GM19099 (cell line): Measurements from ENCODE around the gene SEPHS2.

Experiments
- POLR2A ChIP-seq: IDR thresholded peaks from 3 replicates; pipeline ENCODE4 v1.6.1; 2011; ENCODE audit warnings: low read depth; ENCODE audit not compliant: insufficient read length; ENCODE audit errors: extremely low read depth

SEPHS2 gene

DNA sequence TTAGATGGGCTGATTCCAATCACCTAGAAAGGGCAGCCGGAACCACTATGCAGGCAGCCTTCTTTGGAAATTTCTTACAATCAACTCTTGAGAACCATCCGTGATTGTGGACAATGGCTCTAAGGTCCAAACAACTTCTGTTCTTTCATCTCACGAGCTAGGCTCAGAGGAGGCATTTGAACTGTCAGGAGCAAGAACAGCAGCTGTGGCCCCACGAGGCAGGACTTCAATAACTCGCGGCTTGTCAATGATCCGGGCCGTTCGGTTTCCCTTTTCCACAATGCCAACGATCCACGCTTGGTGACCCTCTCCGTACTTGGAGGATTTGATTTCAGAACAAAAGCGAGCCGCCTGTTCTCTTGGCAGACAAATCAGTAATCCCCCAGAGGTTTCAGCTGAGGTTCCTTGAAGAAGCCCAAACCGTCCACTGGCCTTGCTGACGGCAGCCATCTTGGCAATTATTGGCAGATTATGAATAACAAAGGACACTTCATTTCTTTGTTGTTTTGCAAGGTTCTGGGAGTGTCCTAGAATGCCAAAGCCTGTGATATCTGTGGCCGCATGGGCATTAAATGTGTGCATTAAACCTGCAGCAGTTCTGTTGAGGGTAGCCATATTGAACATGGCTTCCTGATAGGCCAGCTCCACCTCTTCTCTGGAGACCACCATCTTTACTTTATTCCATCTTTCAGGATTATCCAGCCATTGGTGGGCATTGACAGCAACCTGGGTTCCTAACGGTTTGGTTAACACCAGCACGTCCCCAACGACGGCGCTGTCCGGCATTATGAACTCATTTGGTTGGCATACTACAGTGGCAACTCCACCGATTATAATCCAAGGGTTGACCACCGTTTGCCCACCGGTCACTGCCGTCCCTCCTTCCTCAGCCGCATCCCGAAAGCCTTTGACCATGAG is 1.2 kb downstream of the SEPHS2 start:
- no peak for TF ChIP-seq POLR2A

DNA sequence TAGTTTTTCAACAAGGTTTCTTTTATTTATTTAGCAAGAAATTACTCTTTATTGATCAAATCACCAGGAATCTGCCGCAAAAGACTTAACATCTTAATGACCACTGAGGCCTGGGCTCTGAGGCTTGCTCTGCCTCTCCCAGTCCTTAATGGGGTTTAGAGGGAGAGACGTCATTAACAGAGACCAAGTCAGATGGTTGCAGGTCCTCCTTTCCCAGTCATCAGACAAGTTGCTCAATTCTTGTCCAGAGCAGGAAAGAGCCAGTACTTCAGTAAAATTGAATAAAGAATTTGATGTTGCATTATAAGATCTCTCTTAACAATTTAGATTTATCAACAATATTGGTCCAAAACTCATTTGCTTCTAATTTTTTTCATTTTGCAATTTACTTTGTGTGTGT is 2.0 kb downstream of the SEPHS2 start:
- TF ChIP-seq POLR2A, result no peak

DNA sequence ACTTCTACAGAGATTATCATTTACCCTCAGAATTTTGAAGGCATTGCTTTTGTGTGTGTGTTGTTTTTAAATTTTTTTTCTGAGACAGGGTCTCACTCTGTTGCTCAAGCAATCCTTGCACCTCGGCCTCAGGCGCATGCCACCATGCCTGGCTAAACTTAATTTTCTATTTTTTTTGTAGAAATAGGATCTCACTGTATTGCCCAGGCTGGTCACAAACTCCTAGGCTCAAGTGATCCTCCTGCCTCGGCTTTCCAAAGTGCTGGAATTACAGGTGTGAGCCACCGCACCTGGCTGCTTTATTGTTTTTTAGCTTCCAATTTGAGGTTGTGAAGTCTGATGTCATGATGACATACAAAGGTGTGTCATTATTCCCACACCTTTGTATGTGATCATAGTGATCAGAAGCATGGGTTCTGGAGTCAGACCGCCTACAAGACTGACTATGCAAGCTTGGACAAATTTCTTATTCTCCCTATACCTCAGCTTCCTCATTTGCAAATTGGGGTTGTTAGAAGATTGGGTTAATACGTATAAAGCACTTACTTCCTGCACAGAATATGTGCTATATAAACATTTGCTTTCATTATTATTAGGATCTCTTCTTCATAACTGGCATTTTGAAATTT is 5.8 kb downstream of the SEPHS2 start:
- TF ChIP-seq POLR2A, result no peak

DNA sequence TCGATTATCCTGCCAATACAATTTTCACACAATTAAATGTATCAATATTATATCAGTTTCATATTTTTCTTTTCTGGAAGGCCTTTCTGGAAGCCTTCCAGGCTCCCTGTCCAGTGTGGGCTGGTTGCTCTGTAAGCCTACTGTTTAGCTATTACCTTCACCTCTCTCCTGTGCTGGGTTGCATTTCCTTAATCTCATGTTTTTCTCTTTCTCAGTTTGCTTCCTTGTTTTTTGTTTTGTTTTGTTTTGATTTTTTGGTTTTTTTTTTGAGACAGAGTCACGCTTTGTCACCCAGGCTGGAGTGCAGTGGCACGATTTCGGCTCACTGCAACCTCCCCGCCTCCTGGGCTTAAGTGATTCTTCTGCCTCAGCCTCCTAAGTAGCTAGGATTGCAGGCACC is 6.8 kb downstream of the SEPHS2 start:
- no peak for TF ChIP-seq POLR2A

DNA sequence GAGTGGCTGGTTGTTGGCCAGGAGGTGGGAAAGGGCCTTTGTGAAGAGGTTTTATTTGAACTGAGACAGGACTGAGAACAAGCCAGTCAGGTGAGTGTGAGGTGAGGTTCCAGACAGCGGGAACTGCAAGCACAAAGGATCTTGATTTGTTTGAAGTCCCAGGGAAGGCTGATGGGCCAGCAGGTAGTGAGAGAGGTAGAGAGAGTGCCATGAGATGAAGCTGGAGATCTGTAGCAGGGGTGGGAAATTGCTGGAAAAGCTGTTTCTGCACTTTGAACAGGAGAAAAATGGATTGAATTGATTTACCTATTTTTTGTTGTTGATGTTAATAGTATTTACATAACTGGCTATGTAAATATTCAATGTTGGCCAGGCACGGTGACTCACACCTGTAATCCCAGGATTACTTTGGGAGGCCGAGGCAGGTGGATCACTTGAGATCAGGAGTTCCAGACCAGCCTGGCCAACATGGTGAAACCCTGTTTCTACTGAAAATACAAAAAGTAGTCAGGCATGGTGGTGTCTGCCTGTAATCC is 8.1 kb downstream of the SEPHS2 start:
- TF ChIP-seq POLR2A, result no peak

DNA sequence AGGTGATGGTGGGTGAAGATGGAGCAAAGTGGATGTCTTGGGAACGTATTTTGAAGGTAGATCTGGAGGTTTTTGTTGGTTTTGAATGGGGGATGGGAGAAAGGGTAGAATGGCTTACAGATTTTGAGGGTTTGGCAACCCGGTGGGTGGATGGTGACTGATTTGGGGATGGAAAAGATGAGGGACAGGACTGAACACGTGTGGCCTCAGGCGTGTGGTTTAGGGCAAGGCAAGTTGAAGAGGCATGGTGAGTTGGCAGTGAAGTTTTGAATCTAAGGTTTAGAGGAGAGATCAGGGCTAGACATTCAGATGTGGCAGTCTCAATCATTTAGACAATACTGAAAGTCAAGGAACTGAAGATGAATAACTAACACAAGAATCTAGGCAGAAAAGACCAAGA is 10.8 kb downstream of the SEPHS2 start:
- no peak for TF ChIP-seq POLR2A

DNA sequence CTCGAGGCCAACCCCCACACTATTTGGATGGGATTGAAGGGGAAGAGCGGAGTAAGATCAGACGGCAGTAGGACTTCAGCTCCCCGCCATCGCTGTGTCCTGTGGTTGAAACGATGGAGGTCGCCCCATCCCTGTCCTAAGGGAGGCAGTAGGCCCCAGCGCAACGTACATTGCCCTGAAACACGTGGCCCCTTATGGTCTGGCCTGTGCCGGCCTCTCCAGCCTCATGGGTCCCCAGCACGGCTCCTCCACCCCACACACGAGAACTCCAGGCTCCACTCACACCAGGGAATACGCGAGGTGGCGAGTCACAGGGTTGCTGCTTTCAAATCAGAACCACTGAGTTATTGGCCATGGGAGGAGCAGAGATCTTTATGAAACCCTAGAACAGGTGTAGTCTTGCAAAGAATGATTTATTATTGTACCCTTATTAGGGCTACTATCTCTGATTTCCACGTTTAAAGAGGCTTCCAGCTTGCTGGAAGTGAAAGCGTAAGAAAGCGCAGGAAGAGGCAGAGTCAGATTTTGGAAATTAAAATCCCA is 15.2 kb downstream of the SEPHS2 start:
- TF ChIP-seq POLR2A, result no peak

DNA sequence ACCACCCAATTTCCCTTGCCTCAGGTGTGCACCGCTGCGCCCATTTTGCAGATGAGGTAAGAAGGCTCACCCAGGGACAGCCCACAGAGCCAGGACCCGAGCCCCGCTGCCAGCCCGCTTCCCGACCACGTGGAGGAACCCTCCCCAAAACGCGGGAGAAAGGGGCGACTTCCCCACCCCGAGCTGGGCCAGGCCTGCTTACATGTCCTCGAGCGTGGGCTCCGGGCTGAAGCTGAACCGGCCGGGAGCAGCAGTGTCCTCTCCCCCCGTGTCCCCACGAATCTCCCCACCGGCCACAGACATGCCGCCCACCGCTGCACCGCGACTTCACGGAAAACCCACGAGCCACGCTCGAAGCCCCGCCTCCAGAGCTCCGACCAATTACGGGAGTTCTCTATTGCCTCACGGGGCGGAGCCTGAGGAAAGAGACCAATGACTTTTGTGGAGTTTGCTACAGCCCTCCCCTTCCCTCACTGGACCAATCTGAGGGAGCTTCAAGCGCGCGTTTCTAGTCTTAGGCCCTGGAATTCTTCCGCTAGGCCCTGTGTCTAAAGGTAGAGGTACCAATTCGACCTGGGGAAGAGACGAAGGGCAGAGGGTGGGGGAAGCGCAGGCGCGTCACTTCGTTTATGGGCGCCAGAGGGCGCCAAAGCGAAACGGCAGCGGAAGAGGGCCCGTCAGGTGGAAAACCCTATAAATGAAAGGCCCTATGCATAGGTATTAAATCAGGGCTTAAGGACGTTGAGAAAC is 15.8 kb downstream of the SEPHS2 start, which contains the start of gene DCTPP1:
Gene DCTPP1 (minus strand): TSS at position 353 of the 750 bp plus-strand sequence. CDS start 50 bp downstream, at position 303.
- TF ChIP-seq POLR2A, result peak; percentile 65

DNA sequence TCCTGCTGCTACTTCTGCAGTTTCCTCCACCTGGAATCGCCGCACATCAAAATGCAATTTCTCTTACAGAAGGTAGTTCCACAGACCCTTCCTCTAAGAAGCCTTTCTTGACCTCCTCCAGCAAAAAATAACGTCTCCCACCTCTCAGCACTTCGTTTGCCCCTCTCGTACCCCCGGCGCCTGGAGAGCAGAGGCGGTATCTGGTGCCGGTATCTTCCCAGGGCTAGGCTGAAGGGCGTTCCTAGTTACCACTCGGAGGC is 16.3 kb downstream of the SEPHS2 start:
- TF ChIP-seq POLR2A, result no peak

DNA sequence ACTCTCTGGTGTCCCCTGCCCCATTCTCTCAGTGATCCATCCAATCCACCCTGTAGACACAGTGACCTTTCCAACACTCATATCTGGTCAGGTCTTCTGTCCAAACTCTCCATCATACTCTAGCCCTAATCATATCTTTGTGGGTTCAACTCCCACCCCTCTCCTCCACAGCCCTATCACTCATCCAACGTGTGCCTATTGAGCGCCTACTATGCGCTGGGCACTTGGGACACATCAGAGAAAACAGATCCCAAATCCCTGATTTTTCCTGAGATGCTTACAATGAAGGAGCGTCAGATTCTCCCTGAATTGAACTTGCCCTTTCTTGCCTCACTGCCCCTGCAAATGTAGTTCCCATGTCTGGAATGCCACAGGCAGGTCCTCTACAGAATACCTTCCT is 17.6 kb downstream of the SEPHS2 start:
- TF ChIP-seq POLR2A, result no peak

DNA sequence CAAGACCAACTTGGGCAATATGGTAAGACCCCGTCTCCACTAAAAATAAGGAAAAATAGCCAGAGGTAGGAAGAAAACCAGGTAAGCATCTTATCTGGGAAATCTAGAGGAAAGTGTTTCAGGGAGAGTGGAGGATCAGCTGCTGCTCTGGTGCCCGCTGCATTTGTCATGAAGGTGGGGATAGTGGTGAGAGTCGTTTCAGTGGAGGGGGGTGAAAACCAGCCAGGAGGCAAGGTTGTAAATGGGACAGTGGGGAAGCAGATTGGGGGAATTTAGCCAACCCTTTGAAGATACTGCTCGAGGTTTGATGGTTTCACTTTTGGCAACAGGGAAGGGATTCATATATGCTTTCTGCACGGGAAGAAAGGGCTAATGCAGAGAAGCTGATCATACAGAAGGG is 24.7 kb downstream of the SEPHS2 start:
- no peak for TF ChIP-seq POLR2A

DNA sequence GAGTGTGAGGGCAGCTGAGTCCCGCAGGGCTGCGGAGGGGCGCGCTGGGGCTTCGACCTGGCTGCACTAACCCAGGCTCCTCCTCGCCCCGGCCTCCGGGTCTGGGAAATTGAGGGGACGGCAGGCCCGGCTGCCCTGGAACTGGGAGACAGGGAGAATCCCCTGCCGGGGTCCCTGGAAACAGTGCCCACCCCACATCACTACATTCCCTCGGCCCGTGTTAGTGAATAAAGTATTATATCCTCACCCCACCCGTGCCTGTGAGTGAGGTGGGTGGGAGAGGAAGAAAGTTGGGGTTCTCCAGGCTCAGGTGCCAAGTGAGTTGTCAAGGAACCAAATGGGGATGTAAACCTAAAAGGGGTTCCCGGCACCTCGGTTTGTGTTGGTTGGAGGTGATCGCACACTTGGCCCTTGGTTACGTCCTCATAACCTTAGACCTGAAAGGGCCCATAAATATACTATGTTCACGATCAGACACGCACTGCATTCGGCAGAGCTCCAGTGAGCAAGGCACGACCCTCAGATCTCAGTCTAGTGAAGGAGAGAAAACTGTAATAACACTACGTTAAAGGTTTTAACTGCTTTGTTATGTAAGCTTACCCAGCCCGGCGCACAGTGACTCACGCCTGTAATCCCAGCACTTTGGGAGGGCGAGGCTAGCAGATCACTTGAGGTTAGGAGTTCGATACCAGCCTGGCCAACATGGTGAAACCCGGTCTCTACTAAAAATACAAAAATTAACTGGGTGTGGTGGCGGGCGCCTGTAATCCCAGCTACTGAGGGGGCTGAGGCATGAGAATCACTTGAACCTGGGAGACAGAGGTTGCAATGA is 27.1 kb downstream of the SEPHS2 start:
- no peak for TF ChIP-seq POLR2A

DNA sequence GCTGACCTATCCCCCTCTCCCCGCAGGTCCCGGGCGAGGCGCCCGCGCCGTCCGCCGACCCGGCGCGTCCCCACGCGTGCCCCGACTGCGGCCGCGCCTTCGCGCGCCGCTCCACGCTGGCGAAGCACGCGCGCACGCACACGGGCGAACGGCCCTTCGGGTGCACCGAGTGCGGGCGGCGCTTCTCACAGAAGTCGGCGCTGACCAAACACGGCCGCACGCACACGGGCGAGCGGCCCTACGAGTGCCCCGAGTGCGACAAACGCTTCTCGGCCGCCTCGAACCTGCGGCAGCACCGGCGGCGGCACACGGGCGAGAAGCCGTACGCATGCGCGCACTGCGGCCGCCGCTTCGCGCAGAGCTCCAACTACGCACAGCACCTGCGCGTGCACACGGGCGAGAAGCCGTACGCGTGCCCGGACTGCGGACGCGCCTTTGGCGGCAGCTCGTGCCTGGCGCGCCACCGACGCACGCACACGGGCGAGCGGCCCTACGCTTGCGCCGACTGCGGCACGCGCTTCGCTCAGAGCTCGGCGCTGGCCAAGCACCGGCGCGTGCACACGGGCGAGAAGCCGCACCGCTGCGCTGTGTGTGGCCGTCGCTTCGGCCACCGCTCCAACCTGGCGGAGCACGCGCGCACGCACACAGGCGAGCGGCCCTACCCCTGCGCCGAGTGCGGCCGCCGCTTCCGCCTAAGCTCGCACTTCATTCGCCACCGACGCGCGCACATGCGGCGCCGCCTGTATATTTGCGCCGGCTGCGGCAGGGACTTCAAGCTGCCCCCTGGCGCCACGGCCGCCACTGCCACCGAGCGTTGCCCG is 27.9 kb downstream of the SEPHS2 start:
- peak; percentile 72 for TF ChIP-seq POLR2A

DNA sequence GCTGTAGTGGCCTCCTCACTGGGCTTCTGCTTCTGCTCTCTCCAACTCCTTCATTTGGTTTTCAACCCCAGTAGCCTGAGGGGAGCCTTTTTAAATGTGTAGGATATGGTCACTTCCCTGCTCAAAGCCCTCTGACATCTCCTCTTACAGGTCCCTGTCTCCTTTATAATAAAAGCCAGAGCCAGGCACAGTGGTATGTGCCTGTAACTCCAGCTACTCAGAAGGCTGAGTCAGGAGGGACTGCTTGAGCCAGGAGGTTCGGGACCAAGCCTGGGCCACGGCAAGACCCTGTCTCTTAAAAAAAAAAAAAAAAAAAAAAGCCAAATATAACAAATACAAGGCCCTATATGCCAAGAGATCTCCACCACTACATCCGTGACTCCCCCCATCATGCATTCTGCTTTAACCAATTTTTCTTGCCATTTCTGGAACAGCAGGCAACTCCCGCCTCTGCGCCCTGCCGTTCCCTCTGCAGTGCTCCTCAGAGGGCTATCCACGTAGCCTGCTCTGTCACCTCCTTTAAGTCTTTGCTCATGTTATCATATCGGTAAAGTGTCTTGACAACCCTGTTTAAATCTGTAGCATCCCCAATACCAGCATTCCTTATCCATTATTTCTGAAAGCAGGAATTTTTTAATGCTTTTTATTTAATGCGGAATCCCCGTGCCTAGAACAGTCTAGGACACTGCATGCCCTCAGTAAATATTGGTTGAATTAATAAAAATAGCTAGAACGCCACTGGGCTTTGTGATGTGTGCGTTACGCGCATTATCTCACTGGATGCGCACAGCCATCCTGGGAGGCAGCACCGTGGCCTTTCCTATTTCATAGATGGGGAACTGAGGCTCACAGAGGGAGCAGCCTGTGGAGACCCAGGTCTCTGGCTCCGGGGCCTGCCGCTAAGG is 28.8 kb downstream of the SEPHS2 start:
- no peak for TF ChIP-seq POLR2A
